Measurements from ENCODE around the gene SNF8. TPM values are rescaled to one million over a fixed set of nuclear protein-coding genes. Genes with fewer than 3 reads are reported as not detected.
A peak's percentile ranks its signal among the peaks of the same experiment; 100 is the strongest.

SNF8 gene
- total and polyA plus RNA-seq, 9 of the 15 experiments (the other 6 are each of a cell fraction or from before 2014, with no cell fraction given), result 6.9 to 149 (median 117) TPM

DNA sequence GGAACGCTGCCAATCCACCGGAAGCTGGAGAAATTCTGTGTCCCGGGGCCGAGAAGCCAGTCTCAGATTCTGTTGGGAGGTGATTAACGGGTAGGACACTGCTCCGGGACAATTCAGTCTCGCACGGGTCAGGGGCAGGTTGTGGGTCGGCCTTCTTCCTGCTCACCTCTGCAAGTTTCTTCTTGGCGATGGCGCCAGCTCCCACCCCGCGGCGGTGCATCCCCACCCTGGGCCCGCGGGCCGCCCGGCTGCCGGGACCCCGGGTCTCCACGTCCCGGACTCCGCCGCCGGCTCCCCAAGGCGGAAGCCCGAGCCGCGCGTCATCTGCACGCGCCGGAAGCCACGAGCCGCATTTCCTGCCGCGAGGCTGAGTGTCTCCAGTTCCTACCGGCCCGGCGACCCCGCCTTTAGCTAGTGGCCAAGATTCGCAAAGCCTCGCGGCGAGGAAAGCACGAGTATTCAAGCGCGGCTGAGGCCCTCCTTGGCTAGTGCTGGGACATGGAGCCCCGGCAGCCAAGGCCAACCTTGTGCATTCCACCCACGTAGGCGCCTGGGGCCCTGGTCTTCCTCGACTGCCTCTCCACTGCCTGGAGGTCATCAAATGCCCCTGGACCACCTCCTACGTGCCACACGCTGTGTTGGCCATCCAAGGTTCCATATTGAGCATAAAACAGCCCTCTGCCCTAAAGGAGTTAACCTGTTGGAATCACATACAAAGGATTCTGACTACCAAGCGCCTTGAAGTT is at the start of gene SNF8 (continued):
- TF ChIP-seq NR2F6 (CRISPR knock-in tag; IDR thresholded peaks at IDR 0.05), result no peak
- no peak for TF ChIP-seq CREBBP (IDR thresholded peaks at IDR 0.05; ENCODE audit: low read depth, low read length)
- TF ChIP-seq, protein P1, sequence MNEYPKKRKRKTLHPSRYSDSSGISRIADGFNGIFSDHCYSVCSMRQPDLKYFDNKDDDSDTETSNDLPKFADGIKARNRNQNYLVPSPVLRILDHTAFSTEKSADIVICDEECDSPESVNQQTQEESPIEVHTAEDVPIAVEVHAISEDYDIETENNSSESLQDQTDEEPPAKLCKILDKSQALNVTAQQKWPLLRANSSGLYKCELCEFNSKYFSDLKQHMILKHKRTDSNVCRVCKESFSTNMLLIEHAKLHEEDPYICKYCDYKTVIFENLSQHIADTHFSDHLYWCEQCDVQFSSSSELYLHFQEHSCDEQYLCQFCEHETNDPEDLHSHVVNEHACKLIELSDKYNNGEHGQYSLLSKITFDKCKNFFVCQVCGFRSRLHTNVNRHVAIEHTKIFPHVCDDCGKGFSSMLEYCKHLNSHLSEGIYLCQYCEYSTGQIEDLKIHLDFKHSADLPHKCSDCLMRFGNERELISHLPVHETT (CRISPR knock-in tag; conservative IDR thresholded peaks at IDR 0.05 in 1 of 2, IDR thresholded peaks at IDR 0.05 in 1 of 2), result peak in 1 of 2 experiments; percentile 71; a peak in 1 of 4 replicates
- TF ChIP-seq, protein P2, sequence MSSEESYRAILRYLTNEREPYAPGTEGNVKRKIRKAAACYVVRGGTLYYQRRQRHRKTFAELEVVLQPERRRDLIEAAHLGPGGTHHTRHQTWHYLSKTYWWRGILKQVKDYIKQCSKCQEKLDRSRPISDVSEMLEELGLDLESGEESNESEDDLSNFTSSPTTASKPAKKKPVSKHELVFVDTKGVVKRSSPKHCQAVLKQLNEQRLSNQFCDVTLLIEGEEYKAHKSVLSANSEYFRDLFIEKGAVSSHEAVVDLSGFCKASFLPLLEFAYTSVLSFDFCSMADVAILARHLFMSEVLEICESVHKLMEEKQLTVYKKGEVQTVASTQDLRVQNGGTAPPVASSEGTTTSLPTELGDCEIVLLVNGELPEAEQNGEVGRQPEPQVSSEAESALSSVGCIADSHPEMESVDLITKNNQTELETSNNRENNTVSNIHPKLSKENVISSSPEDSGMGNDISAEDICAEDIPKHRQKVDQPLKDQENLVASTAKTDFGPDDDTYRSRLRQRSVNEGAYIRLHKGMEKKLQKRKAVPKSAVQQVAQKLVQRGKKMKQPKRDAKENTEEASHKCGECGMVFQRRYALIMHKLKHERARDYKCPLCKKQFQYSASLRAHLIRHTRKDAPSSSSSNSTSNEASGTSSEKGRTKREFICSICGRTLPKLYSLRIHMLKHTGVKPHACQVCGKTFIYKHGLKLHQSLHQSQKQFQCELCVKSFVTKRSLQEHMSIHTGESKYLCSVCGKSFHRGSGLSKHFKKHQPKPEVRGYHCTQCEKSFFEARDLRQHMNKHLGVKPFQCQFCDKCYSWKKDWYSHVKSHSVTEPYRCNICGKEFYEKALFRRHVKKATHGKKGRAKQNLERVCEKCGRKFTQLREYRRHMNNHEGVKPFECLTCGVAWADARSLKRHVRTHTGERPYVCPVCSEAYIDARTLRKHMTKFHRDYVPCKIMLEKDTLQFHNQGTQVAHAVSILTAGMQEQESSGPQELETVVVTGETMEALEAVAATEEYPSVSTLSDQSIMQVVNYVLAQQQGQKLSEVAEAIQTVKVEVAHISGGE (CRISPR knock-in tag; IDR thresholded peaks at IDR 0.05), result peak; percentile 72 to 96 (median 76); a peak in 5 of 6 replicates
- peak in 1 of 2 experiments; percentile 31; a peak in 2 of 4 replicates for TF ChIP-seq NRF1 (conservative IDR thresholded peaks at IDR 0.05 in 1 of 2, IDR thresholded peaks at IDR 0.05 in 1 of 2)
- TF ChIP-seq, protein P3, sequence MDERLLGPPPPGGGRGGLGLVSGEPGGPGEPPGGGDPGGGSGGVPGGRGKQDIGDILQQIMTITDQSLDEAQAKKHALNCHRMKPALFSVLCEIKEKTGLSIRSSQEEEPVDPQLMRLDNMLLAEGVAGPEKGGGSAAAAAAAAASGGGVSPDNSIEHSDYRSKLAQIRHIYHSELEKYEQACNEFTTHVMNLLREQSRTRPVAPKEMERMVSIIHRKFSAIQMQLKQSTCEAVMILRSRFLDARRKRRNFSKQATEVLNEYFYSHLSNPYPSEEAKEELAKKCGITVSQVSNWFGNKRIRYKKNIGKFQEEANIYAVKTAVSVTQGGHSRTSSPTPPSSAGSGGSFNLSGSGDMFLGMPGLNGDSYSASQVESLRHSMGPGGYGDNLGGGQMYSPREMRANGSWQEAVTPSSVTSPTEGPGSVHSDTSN (CRISPR knock-in tag; IDR thresholded peaks at IDR 0.05; ENCODE audit: low read depth), result no peak
- TF ChIP-seq, protein P3 (tag; conservative IDR thresholded peaks at IDR 0.05; ENCODE audit: low read depth), result no peak
- TF ChIP-seq L3MBTL2 (IDR thresholded peaks at IDR 0.05), result peak; percentile 99
- peak; percentile 88; the same call in 1 of the 2 replicates for TF ChIP-seq ZNF175 (CRISPR knock-in tag; IDR thresholded peaks at IDR 0.05; ENCODE audit: low read depth)
- TF ChIP-seq ZBTB17 (CRISPR knock-in tag; IDR thresholded peaks at IDR 0.05), result 0 out of 2 replicates have a peak, but pooled peaks have one; percentile 55
- TF ChIP-seq, protein P4, sequence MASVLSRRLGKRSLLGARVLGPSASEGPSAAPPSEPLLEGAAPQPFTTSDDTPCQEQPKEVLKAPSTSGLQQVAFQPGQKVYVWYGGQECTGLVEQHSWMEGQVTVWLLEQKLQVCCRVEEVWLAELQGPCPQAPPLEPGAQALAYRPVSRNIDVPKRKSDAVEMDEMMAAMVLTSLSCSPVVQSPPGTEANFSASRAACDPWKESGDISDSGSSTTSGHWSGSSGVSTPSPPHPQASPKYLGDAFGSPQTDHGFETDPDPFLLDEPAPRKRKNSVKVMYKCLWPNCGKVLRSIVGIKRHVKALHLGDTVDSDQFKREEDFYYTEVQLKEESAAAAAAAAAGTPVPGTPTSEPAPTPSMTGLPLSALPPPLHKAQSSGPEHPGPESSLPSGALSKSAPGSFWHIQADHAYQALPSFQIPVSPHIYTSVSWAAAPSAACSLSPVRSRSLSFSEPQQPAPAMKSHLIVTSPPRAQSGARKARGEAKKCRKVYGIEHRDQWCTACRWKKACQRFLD (CRISPR knock-in tag; IDR thresholded peaks at IDR 0.05), result peak; percentile 95; the same call in 1 of the 2 replicates
- no peak for TF ChIP-seq HMG20B (CRISPR knock-in tag; IDR thresholded peaks at IDR 0.05)
- TF ChIP-seq, protein P5, sequence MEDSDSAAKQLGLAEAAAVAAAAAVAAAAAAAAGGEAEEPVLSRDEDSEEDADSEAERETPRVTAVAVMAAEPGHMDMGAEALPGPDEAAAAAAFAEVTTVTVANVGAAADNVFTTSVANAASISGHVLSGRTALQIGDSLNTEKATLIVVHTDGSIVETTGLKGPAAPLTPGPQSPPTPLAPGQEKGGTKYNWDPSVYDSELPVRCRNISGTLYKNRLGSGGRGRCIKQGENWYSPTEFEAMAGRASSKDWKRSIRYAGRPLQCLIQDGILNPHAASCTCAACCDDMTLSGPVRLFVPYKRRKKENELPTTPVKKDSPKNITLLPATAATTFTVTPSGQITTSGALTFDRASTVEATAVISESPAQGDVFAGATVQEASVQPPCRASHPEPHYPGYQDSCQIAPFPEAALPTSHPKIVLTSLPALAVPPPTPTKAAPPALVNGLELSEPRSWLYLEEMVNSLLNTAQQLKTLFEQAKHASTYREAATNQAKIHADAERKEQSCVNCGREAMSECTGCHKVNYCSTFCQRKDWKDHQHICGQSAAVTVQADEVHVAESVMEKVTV (CRISPR knock-in tag; IDR thresholded peaks at IDR 0.05), result no peak
- TF ChIP-seq U2AF1 (optimal IDR thresholded peaks at IDR 0.05; ENCODE audit: low read depth, low read length), result no peak
